ENCODE data around the gene FRMPD4.

The FRMPD4 gene

GRCh38 chrX:12292996-12293765 is 154.9 kb downstream of the FRMPD4 start:
- Histone ChIP-seq H4K20me1 (ENCODE audit: insufficient read depth, low read length, poor library complexity, severe bottlenecking) (no peaks in the 10 kb centered on the region), H3K4me1 (ENCODE audit: insufficient read depth, low read length, poor library complexity, severe bottlenecking) (no peaks in the 10 kb centered on the region), H3K4me3 (ENCODE audit: low read length, poor library complexity, severe bottlenecking) (no peak overlapping the region), H3K9me3 (ENCODE audit: insufficient read depth, low read depth, low read length) (no peaks in the 10 kb centered on the region), H3K4me2 (ENCODE audit: low read depth, low read length, poor library complexity, severe bottlenecking) (no peak overlapping the region), H3K79me2 (ENCODE audit: insufficient read depth, low read length) (no peaks in the 10 kb centered on the region), H2AFZ (ENCODE audit: low read length) (no peak overlapping the region), H3K27me3 (ENCODE audit: insufficient read depth, low read length, poor library complexity, severe bottlenecking) (no peaks in the 10 kb centered on the region), H3K9me2 (replicated peaks; ENCODE audit: low read depth, low read length) (no peaks in the 10 kb centered on the region), H3K36me3 (ENCODE audit: insufficient read depth, low read length) (no peaks in the 10 kb centered on the region), H3K9ac (ENCODE audit: low read depth, low read length, poor library complexity, severe bottlenecking) (no peak overlapping the region), H3F3A (ENCODE audit: low read depth) (no peaks in the 10 kb centered on the region)
- TF ChIP-seq, protein P1, sequence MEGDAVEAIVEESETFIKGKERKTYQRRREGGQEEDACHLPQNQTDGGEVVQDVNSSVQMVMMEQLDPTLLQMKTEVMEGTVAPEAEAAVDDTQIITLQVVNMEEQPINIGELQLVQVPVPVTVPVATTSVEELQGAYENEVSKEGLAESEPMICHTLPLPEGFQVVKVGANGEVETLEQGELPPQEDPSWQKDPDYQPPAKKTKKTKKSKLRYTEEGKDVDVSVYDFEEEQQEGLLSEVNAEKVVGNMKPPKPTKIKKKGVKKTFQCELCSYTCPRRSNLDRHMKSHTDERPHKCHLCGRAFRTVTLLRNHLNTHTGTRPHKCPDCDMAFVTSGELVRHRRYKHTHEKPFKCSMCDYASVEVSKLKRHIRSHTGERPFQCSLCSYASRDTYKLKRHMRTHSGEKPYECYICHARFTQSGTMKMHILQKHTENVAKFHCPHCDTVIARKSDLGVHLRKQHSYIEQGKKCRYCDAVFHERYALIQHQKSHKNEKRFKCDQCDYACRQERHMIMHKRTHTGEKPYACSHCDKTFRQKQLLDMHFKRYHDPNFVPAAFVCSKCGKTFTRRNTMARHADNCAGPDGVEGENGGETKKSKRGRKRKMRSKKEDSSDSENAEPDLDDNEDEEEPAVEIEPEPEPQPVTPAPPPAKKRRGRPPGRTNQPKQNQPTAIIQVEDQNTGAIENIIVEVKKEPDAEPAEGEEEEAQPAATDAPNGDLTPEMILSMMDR (conservative IDR thresholded peaks at IDR 0.05; ENCODE audit: low read length), result no peak
- no peak for TF ChIP-seq EZH2phosphoT487 (IDR thresholded peaks at IDR 0.05; ENCODE audit: borderline replicate concordance)

GRCh38 chrX:12297353-12297752 is 159.1 kb downstream of the FRMPD4 start:
- Histone ChIP-seq H3K9me3 (ENCODE audit: insufficient read depth, low read depth, low read length) (no peaks in the 10 kb centered on the region), H3K4me1 (ENCODE audit: insufficient read depth, low read length, poor library complexity, severe bottlenecking) (no peaks in the 10 kb centered on the region), H2AFZ (ENCODE audit: low read length) (no peak overlapping the region), H3K27me3 (ENCODE audit: insufficient read depth, low read length, poor library complexity, severe bottlenecking) (no peaks in the 10 kb centered on the region), H3K36me3 (ENCODE audit: insufficient read depth, low read length) (no peaks in the 10 kb centered on the region), H3K9me2 (replicated peaks; ENCODE audit: low read depth, low read length) (no peaks in the 10 kb centered on the region), H3K4me2 (ENCODE audit: low read depth, low read length, poor library complexity, severe bottlenecking) (no peak overlapping the region), H3K9ac (ENCODE audit: low read depth, low read length, poor library complexity, severe bottlenecking) (no peak overlapping the region), H3K4me3 (ENCODE audit: low read length, poor library complexity, severe bottlenecking) (no peak overlapping the region), H4K20me1 (ENCODE audit: insufficient read depth, low read length, poor library complexity, severe bottlenecking) (no peaks in the 10 kb centered on the region), H3F3A (ENCODE audit: low read depth) (no peaks in the 10 kb centered on the region), H3K79me2 (ENCODE audit: insufficient read depth, low read length) (no peaks in the 10 kb centered on the region)
- TF ChIP-seq, protein P1 (conservative IDR thresholded peaks at IDR 0.05; ENCODE audit: low read length), result no peak
- TF ChIP-seq EZH2phosphoT487 (IDR thresholded peaks at IDR 0.05; ENCODE audit: borderline replicate concordance), result no peak

- Histone ChIP-seq H3K79me2 (ENCODE audit: insufficient read depth, low read length) (no peaks in the 10 kb centered on the region), H3K9ac (ENCODE audit: low read depth, low read length, poor library complexity, severe bottlenecking) (no peak overlapping the region), H4K20me1 (ENCODE audit: insufficient read depth, low read length, poor library complexity, severe bottlenecking) (no peaks in the 10 kb centered on the region), H3K27me3 (ENCODE audit: insufficient read depth, low read length, poor library complexity, severe bottlenecking) (no peaks in the 10 kb centered on the region), H3K9me2 (replicated peaks; ENCODE audit: low read depth, low read length) (no peaks in the 10 kb centered on the region), H3K9me3 (ENCODE audit: insufficient read depth, low read depth, low read length) (no peaks in the 10 kb centered on the region), H3K36me3 (ENCODE audit: insufficient read depth, low read length) (no peaks in the 10 kb centered on the region), H3K4me2 (ENCODE audit: low read depth, low read length, poor library complexity, severe bottlenecking) (no peak overlapping the region), H3K4me3 (ENCODE audit: low read length, poor library complexity, severe bottlenecking) (no peak overlapping the region), H3K4me1 (ENCODE audit: insufficient read depth, low read length, poor library complexity, severe bottlenecking) (no peaks in the 10 kb centered on the region), H2AFZ (ENCODE audit: low read length) (no peak overlapping the region), H3F3A (ENCODE audit: low read depth) (no peaks in the 10 kb centered on the region)
- TF ChIP-seq, protein P1 (conservative IDR thresholded peaks at IDR 0.05; ENCODE audit: low read length), result no peak
- no peak for TF ChIP-seq EZH2phosphoT487 (IDR thresholded peaks at IDR 0.05; ENCODE audit: borderline replicate concordance)
Measured at GRCh38 chrX:12301288-12301687, 163.0 kb downstream of the FRMPD4 start.
